Stimulated activated CD4-positive, alpha-beta T cell treated with anti-CD3 and anti-CD28 coated beads, Interleukin-1b, Interleukin-23, amount 100 ng/mL, for 24 hours (primary cell): ENCODE results near the gene PKD1L1.

Experiments used
- DNase-seq, 4 experiments: peaks; one replicate each; pipeline ENCODE4 v3.0.0-alpha.2; 2020; ENCODE audit warnings: low read depth in 4 of 4, low spot score in 1 of 4

Gene PKD1L1

DNA sequence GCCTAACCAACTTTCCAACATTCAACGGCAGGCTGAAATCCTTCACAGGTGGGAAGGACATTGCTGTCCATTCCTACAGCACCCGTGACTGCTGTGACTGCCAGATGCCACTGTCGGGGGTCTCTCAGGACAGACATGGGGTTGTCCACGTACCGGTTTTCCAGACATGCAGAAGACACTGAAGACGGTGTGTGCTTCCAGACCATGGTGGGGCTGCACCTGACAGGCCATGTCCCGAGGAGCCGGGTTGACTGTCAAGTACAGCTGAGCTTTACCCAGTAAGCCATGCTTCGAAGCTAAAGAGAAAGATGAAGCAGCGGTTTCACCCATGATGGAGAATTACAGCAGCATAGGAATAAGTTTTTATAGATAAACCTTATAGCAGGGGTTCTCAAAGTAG lies 70.9 kb downstream of the PKD1L1 start:
- DNase-seq = no peak

DNA sequence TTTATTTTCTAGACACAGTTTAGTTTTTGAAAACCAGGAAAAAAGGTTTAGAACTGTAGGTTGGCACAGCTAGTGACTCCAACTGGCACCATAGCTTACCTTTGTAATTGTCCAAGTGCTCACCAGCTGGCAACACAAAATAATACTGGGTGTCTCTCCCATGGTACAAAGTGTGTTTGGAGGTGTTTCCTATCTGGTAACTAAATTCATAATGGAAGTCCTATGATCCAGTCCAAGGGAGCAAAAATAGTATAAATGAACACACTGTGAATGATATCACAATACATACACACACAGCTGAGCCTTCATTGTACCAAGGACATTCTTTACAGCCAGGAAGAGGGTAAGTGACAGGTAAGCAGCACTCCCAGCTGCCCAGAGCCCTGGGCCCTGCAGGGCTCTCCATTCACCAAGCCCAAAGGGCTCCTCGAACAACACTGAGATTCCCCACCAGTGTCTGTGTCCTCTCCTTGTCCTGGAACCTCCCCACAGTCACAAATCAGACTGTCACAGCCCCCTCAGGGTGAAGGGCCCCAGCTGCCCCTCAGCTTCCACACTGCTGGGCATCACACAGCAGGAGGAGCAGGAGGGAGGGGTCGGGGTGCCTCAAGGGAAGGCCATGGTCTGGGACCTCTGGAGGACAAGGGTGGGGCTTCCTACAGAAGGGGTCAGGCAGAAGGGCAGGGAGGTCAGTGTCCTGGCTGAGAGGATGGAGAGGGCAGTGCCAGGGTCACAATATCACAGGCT lies 72.1 kb downstream of the PKD1L1 start:
- no peak for DNase-seq

DNA sequence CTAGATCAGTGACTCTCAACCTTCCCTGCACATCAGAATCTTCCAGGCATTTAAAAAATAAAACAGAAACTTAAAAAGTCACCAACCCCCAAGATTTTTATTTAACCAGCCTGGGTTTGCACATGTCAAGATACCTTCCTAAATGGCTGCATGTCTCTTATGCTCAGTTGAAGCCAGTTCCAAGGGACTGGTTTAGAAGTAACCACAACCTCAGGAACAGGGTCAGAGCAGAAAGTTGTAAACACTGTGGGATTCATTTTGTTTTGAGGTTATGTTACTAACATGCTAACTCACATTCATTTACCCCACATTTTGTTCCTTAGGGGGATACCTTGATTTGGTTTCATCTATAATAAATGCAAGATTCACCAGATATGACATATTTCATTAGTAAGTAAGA lies 72.9 kb downstream of the PKD1L1 start:
- DNase-seq = no peak

DNA sequence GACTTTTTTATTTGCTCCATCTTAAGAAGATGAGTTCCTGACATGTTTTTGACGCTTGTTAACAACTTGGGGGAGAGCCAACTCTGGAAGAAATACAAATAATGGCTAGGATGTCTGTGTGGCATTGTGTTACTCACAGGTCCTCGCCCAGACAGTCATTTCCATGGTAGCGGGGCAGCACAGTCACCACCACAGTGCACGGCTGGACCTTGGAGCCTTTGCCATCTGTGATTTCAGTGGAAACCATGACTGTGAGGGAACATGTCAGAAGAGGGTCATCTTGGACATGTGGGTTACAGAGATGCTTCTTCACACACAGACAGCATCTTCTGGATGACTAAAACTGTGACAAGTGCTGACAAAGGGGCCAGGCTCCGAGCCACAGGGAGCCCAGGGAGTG lies 74.5 kb downstream of the PKD1L1 start:
- DNase-seq = no peak

DNA sequence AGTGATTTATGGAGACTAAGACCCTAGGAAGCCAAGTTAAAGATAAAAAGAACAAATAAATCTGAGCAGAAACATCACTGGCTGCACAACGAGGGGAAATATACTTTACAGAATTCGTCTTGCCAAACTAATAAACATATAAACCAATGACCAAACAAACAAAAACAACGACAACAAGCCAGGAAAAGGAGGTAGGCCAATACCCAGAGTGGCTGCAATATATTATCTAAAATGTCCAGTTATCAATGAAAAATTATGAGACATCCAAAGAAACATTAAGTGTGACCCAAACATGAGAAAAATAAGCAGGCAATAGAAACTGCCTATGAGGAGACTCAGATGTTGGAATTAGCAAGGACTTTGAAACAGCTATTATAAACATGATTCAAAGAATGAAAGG lies 81.0 kb downstream of the PKD1L1 start:
- DNase-seq = no peak

DNA sequence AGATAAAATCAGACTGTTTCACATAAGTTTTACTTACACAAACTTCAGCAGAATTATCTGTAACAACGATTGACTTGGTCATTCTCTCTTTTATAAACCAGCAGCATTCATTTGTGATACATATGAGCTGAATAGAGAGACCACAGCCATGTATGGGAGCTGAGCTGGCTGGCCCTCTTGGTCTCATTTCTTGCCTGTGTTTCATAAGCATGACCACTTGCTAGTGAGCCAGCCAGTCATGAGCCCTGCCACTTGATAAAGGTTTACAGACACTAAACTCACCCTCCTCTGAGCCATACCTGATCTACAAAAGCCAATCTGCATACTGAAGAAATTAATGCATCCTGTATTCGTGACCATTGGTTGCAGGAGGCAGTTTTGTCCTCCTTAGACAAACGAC lies 82.1 kb downstream of the PKD1L1 start:
- no peak for DNase-seq

DNA sequence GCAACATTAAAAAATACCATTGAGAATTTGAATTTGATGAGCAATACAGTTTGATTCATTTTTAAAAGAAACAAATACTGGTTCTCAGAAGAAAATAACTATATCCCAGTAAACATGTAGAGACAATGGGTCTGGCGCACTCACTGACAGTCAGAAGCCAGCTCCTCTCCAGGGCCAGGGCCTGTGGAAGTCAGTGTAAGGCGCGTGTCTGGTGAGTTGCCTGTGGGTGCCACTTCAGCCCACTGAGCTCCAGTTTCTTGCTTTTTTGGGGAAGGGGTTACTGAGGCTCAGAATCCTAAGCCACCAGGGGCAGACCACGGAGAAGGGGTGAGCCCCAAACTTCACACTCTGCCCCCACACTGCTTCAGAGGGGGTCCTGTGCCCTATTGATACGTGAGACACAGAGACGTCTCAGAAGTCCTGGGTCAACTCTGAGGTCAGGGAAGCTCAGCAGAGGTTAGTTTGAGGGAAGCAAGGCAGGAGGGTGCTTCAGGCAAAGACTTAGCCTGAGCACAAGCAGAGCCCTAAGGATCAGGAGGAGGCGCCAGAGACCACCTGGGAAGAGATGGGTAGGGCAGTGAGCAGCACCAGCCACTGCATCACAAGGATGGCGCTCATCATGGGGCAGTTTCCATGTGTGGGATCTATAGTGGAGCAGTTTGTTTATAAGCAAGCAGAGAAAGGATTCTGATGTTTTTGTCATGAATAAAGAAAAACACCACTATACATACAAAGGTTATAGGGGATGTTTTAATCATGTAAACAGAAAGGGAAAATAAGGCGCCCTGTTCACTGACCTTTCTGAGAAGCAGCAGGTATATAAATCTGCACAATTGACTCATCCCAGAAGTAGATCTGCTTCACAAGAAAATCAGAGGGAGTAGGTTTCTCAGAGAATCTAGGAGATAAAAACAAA lies 95.7 kb downstream of the PKD1L1 start:
- DNase-seq = no peak

DNA sequence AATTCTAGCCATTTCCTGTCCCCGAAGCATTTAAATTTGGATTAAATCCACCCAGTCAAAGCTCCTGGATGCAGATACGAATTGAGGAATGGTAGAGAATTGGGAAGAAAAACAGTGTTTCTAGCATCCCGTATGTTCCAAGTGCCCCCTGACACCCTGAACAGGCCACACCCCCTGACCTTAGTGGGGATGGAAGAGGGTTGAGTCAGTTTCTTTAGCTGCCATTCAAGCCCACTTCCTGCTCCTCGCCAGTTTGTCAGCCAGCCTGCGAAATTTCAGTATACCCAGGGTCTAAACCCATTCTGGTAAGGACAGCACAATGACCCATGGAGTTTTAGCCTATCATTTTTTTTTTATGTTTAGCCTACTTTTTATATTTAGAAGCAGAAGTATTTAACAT lies 101.1 kb downstream of the PKD1L1 start:
- no peak for DNase-seq

DNA sequence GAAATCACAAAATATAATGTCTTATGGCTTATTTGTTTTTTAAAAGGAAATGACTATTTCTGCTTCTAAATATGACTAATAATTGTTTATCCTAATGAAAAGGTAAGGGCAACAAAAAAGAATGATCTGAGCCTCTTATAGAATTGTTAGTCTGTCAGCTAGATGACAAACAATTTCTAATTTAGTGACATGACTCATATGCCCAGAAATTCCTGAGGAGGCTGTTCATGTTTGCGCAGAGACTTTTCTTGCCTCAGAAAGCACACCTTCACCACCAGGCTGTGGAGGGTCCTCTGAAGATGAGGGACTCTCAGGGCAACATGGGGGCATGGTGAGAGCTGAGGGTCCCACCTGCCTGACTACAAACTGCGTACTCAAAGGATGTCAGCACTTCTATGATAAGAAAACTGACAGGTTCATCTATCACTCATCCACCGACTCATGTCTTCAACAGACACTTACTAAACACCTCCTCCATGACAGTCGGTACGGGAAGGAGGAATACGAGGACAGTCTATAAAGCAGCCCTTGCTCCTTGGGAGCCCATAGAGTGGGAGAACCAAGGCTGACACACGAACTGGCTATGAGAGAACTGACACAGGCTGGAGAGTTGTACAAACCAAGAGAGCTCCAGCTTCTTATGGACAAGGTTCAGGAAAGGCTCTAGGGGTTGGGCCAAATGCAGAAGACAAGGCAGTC lies 102.0 kb downstream of the PKD1L1 start:
- no peak for DNase-seq

DNA sequence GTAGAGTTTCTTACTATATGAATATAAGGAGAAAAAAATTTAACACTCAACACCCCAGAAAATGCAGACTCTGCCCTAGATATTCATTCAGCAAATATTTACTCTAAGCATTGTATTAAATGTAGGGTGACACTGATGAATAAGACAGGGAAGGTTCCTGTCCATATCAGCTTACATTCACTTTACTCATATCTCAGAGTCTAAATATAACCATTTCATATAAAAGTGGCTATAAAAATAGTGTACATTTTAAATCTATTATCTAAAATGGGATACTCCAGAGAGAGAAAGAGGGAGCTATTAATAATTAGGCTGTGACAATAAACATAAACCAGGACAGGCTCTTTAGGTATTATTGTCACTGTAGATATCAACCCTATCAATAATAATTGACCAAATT lies 104.0 kb downstream of the PKD1L1 start:
- DNase-seq = no peak

DNA sequence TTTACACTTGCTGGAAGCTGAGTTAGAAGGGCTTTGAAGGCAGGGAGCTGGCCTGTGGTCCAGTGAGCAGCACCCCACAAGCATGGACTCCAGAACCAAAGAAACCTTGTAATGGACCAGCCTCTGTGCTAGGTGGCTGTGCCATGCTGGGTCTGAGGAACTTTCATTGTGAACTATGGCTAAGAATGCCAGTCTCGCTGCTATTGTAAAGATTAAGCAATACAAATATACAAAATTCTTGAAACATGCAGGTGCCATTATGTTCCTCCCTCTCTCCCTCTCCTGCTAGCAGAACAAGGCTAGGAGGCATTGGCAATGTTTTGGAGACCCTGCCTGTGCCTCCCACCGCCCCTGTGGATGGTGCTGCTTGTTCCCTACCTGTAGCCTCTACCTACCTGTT lies 105.0 kb downstream of the PKD1L1 start:
- no peak for DNase-seq

DNA sequence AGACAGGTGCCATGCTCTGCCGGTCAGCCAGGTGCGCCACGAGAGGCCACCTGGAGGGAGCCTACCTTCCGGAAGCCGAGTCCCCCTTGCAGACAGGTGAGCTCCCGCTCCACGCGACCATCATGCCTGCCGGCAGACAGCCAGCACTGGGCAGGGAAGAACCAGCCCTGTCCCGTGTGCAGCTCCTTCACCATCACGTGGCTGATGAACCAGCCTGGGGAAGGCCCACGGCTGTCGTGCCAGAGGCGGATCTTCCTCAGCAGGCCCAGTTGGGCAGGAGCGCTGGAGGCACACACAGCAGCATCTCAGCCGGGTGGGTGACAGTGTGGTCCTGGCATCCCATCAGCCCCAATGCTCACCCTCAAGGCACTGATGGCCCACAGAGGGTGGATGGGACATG lies 108.9 kb downstream of the PKD1L1 start:
- no peak for DNase-seq

DNA sequence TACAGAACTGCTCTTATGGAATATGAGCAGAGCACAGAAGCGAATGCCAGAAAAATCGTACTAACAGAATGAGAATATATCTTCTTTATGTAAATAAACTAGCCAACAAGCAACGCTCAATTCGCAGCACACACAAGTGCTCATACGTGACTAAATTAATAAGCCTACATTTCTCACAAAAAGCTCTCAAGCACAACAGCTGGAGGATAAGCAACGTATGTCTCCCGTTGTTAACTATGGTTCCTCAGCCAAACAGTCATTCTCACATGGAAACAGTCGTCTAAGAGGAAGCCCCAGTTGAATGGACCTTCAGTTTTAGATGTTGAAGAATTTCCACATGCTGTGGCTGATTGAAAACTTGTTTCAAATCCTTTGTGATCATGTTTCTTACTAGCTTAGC lies 110.4 kb downstream of the PKD1L1 start:
- DNase-seq = no peak

DNA sequence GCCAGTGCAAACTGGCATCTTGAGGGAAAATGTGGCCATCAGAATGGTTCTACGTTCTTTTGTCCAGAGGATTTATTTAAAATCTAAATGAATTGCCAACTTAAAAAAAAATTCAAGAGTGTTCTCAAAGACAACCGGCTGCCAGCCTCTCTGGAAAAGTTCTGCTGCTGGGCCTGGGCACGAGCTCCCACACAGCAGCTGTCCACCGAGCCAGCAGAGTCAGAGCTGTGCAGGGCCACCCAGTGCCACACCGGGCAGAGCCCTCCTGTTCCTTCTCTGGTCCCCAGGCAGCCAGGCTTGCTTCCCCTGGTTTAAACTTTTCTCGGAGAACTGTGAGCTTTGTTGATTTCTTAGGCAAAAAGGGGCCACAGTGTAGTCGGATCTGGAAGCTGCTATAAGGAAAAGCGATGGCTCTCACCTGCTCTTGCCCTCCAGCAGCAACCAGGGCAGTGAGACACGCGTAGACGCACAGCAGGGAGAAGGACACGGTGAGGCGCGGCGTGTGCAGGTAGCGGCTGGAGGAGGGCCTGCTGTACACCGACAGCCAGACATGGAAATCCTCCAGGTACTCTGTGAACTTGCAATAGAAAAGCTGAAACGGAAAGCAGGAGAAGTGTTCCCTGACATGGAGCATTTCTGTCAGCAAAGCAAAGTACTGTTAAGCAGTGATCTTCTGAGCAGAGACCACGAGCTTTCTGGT lies 111.6 kb downstream of the PKD1L1 start:
- no peak for DNase-seq

DNA sequence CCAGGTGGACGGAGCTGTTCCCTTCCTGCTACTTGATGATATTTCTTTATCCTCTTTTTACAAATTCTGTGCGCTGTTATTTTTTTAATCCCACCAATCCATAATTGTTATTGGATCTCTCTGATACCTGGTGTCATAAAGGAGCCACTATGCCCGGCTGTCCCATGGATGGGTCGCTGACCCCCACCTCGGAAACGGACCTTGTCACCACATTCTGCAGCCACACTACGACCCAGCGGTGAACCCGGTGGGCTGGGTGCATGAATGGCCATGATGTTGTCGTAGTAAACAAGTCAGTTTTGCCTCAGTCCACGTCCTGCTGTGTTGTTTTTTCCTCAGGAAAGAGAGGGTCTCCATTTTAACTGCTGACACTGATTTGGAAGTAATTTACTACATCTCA lies 112.2 kb downstream of the PKD1L1 start:
- DNase-seq = no peak

DNA sequence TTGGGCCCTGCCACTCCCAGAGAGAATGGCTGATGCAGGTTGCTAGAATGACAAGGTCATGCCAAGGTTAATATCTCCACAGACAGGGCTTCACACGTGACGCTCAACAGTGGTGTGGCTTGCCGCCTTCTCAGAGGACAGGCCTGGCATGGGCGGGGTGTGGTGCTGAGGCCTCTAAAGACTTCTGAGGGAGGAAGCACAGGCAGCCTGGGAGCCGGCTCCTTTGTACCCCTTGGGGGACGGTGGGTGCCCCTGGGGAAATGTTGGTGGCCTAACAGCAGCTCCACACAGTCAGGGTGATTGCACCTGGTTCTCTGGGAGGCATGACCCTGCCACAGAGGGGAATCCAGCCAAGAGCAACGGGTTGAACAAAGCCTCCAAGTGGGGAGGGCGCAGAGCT lies 115.1 kb downstream of the PKD1L1 start:
- no peak for DNase-seq

DNA sequence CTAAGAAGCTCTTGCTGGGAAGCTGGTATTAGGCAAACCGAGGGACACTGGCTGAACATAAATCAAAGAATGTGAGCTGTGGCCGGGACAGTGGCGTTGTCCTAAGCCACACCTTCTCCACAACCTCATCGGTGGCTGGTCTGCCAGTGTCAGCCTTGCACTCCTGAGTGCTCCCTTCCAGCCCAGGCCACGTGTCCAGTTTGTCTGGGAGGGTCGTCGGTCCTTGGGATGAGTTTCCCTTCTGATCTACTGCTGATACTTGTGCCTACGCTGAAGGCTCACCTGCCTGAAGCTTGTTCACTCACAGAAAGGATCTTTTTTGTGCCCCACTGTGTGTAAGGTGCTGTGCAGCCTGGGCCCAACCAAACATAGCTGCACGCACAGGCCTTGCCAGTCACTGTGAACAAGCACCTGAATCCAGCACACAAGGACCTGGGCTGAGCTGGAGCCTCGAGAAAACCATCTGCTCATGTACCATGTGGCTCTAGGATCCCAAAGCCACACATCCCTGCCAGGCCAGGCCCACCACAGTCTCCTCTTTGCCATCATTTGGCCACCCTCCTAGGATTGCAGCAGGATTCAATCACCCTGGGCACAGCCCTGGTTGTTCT lies 116.1 kb downstream of the PKD1L1 start:
- DNase-seq = no peak

DNA sequence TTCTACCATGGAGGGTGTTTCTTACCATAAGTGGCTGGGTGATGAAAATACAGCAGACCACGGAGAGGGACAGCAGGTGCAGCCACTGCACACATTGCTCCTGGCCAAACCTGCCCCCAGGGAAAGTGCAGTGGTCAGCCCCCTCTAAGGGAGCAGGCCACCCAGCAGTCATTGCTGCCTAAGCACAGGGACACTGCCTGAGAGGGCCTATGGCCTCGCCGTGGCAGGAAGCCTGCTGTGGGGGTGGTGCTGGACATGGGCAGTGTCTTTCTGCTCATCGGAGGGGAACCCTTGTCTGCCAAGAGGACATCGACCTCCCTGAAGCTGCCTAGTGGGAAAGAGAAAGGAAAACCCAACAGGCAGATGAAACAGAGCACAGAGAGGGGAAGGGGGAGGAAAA lies 118.3 kb downstream of the PKD1L1 start:
- no peak for DNase-seq

DNA sequence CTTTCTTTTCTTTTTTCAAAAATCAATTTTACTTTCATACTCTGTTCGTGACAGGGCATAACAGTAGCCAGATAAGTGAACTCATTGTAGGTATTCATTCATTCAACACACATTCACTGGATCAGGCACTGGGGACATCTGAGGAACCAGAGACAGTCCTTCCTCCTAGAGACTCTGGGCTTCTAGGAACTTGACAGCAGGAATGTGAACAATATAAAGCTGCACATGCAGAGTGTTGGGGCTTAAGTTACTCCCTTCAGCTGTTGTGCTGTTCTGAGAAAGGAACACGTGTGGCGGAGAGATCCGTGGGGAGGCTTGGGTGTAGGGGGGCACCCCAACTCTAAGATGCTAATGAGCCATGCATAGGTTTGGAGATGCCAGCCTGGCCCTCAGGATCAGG lies 120.4 kb downstream of the PKD1L1 start:
- DNase-seq = no peak

DNA sequence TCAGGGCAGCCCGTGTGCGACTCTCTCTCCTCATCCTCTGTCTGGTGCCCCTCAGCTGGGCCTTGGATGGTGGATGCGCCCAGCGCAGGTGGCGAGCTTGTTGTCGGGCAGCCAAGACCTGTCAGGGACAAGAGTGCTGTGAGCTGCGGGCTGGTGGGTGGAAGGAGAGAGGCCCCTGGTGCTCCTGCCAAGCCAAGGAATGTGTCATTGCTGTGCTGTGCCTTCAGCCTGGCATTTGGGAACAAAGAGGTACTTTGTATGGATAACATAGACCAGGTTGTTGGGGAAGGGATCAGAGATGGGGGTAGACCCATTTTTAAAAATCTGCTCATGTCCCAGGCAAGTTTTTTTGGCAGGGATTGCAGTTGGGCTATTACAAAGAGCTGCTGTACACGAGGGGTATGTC lies 120.9 kb downstream of the PKD1L1 start:
- no peak for DNase-seq

DNA sequence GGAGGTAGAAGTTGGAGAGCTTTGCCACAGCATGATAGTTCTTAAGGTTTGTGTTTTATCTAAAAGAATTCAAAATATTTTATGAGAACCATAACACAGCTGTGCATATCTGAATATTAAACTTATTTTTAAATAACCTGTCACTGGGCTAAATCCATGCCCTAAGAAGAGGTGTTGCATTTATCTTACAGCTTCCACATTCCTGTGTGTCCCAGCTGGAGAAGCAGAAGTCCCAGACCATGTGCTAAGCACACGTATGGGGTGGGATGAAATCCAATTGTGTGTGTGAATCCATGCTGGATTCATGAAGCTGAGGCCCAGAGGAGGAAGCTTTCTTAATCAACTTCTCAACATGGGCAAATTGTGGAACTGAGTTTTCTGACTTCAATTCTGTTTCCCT lies 121.5 kb downstream of the PKD1L1 start:
- DNase-seq = no peak
